K562 (cell line): ENCODE results near the gene MAPRE2. TPM values are rescaled to one million over a fixed set of nuclear protein-coding genes. Genes with fewer than 3 reads are reported as not detected.

Experiments
- ATAC-seq: fragments of 200-7000 bp; cut with Tn5 transposase; 3 replicates; pipeline ENCODE4 v1.9.1; 2020; ENCODE audit warnings: moderate library complexity
- BruUV-seq: library from RNA; stranded (reverse); fragments of 400-500 nt; replicated peaks from 2 replicates; lab custom pipeline; 2021; lab: Mats Ljungman, UMichigan
- CTCF ChIA-PET: fragments of 300-600 bp; formaldehyde crosslinking; extraction: SDS; loops from one replicate; lab custom pipeline; 2021; ENCODE audit warnings: low intra/inter-chr PET ratio; lab: Yijun Ruan, JAX
- POLR2A ChIA-PET: fragments of 300-600, 350-650 bp; sonication (Branson Sonifier 250); formaldehyde crosslinking; extraction: SDS; loops from one replicate; lab custom pipeline; 2021; ENCODE audit warnings: antibody characterized with exemption, inconsistent platforms; lab: Yijun Ruan, JAX
- DNase-seq, 4 experiments: peaks; one replicate each; pipeline versions ENCODE4 v3.0.0 to v3.0.0-alpha.2; 2011 to 2018; ENCODE audit warnings: low spot score in 3 of 4, mixed read lengths in 3 of 4; ENCODE audit errors: extremely low read depth in 1 of 4
- FAIRE-seq: peaks from 2 replicates; lab custom pipeline; 2011; peaks lifted over from hg19 to GRCh38; lab: Jason Lieb, UNC
- H2AFZ ChIP-seq: 2 replicates; pipeline ENCODE4 v1.6.0; 2011; ENCODE audit warnings: low read depth, low read length, control low read depth, inconsistent platforms
- H3K27ac ChIP-seq: fragments of 200-600 bp; 3 replicates; pipeline ENCODE4 v1.8.0; 2011; ENCODE audit warnings: low read depth, mild to moderate bottlenecking, control low read depth, inconsistent platforms, low read length, moderate library complexity, mixed read lengths; ENCODE audit errors: extremely low read depth
- H3K27me3 ChIP-seq, 2 experiments: fragments of 300-600 bp in 1 of 2; 2 replicates in 1 of 2; 3 replicates in 1 of 2; pipeline versions ENCODE4 v1.6.0 to v1.8.0; 2011; ENCODE audit warnings: inconsistent platforms in 2 of 2, low read length in 2 of 2, mild to moderate bottlenecking in 1 of 2, mixed read lengths in 1 of 2, moderate library complexity in 1 of 2; ENCODE audit not compliant: control insufficient read depth in 2 of 2, insufficient read depth in 2 of 2
- H3K36me3 ChIP-seq: fragments of 300-600 bp; 3 replicates; pipeline ENCODE4 v1.8.0; 2011; ENCODE audit warnings: mild to moderate bottlenecking, low read length, inconsistent platforms; ENCODE audit not compliant: control insufficient read depth, insufficient read depth
- H3K4me1 ChIP-seq, 2 experiments: fragments of 200-600 bp in 1 of 2; replicated peaks in 1 of 2; 2 replicates in 1 of 2; 3 replicates in 1 of 2; pipeline versions ENCODE4 v1.5.1 to v1.8.0; 2011; ENCODE audit warnings: inconsistent platforms in 2 of 2, low read length in 2 of 2, mild to moderate bottlenecking in 1 of 2, mixed read lengths in 1 of 2, moderate library complexity in 1 of 2; ENCODE audit not compliant: control insufficient read depth in 2 of 2, insufficient read depth in 2 of 2
- H3K4me2 ChIP-seq: 2 replicates; pipeline ENCODE4 v1.6.1; 2011; ENCODE audit warnings: low read length, control low read depth, inconsistent platforms, mixed read lengths; ENCODE audit not compliant: insufficient read depth
- H3K4me3 ChIP-seq: fragments of 200-600 bp; sonication (generic), shearing (Covaris generic); 2 replicates; pipeline ENCODE4 v1.5.1; 2016; ENCODE audit warnings: control low read depth, inconsistent platforms
- H3K79me2 ChIP-seq: fragments of 200-600 bp; 3 replicates; pipeline ENCODE4 v1.8.0; 2011; ENCODE audit warnings: low read length, inconsistent platforms; ENCODE audit not compliant: control insufficient read depth, insufficient read depth
- H3K9ac ChIP-seq, 2 experiments: 2 replicates each; pipeline versions ENCODE4 v1.6.0 to v1.6.1; 2011; ENCODE audit warnings: low read depth in 2 of 2, low read length in 2 of 2, control low read depth in 1 of 2, inconsistent platforms in 1 of 2, mild to moderate bottlenecking in 1 of 2, mixed read lengths in 1 of 2; ENCODE audit not compliant: insufficient read depth in 1 of 2
- H3K9me1 ChIP-seq: one replicate; pipeline ENCODE4 v1.6.0; 2011; ENCODE audit warnings: inconsistent platforms, mild to moderate bottlenecking, low read length, moderate library complexity; ENCODE audit not compliant: control insufficient read depth, insufficient read depth
- H3K9me3 ChIP-seq: replicated peaks from 2 replicates; pipeline ENCODE4 v1.5.1; 2011; ENCODE audit warnings: low read depth, low read length, inconsistent platforms; ENCODE audit not compliant: control insufficient read depth, insufficient read depth
- H4K20me1 ChIP-seq: replicated peaks from 2 replicates; pipeline ENCODE4 v1.6.1; 2011; ENCODE audit warnings: low read length, inconsistent platforms, mixed read lengths; ENCODE audit not compliant: control insufficient read depth, insufficient read depth
- ARHGAP35 ChIP-seq: fragments of 450-650 bp; IDR thresholded peaks from 2 replicates; pipeline ENCODE4 v1.6.1; 2018; ENCODE audit not compliant: partially characterized antibody
- FOXM1 ChIP-seq, 2 experiments: fragments of 450-650 bp in 1 of 2; sonication (generic) in 1 of 2; formaldehyde crosslinking in 1 of 2; IDR thresholded peaks; 2 replicates each; pipeline versions ENCODE4 v1.6.1 to v1.9.0; 2017 to 2022; ENCODE audit warnings: low read depth in 2 of 2, mild to moderate bottlenecking in 2 of 2, missing genetic modification reagents in 1 of 2, moderate library complexity in 1 of 2
- POLR2AphosphoS5 ChIP-seq: IDR thresholded peaks from 2 replicates; pipeline ENCODE4 v1.6.1; 2011; ENCODE audit warnings: mild to moderate bottlenecking, low read depth, low read length, moderate library complexity; ENCODE audit not compliant: control insufficient read depth, insufficient read depth
- SP2 ChIP-seq: IDR thresholded peaks from 2 replicates; pipeline ENCODE4 v1.6.1; 2011; ENCODE audit warnings: mild to moderate bottlenecking, low read depth, low read length, moderate library complexity; ENCODE audit not compliant: poor library complexity, severe bottlenecking; ENCODE audit errors: extremely low read depth
- ZC3H11A ChIP-seq: IDR thresholded peaks from 2 replicates; pipeline ENCODE4 v1.6.1; 2012; ENCODE audit warnings: low read depth, low read length, improper control_type of control experiment
- ZNF696 ChIP-seq: fragments of 250-450 bp; sonication (Bioruptor Pico); conservative IDR thresholded peaks from 2 replicates; pipeline ENCODE4 v1.4.0; 2020; ENCODE audit warnings: mild to moderate bottlenecking, moderate library complexity
- ZNF740 ChIP-seq, 3 experiments: fragments of 200-800 bp in 1 of 3; sonication (Bioruptor generic) in 1 of 3; sonication (generic) in 1 of 3; formaldehyde crosslinking in 1 of 3; IDR thresholded peaks; 2 replicates each; pipeline versions ENCODE4 v1.6.1 to v1.8.0; 2016 to 2022; ENCODE audit warnings: mild to moderate bottlenecking in 2 of 3, missing compliant biosample characterization in 2 of 3, missing genetic modification characterization in 2 of 3, missing genetic modification reagents in 1 of 3
- WGBS: fragments of 100-300 bp; shearing (Covaris generic); methylation state at CpG from one replicate; pipeline ENCODE4 v1.1.6; 2016; ENCODE audit warnings: low coverage, mixed read lengths; ENCODE audit not compliant: insufficient coverage; ENCODE audit errors: missing lambda C conversion rate; 5-methylcytosine and 5-hydroxymethylcytosine counted together
- in situ Hi-C: fragments of 300-500 bp; cut with MboI; formaldehyde crosslinking; loops from 4 replicates; pipeline ENCODE4 v1.15.0; 2018; ENCODE audit warnings: inconsistent platforms, mixed read lengths
- intact Hi-C: fragments of 100-400 bp; cut with micrococcal nuclease; formaldehyde crosslinking; loops from 2 replicates; pipeline ENCODE4 v1.14.2; 2022
- polyA plus RNA-seq, 8 experiments: library from polyadenylated mRNA; depleted of rRNA in 4 of 8; stranded (reverse) in 5 of 8; unstranded in 3 of 8; fragments of >200 nt; fragmentation: Nextera tagmentation in 2 of 8; fragmentation: Illumina TruSeq in 1 of 8; extraction: Ambion mirVana in 2 of 8; extraction: Trizol in 1 of 8; gene quantifications; 2 replicates each; pipeline versions ENCODE4 v1.2.1 to v1.2.3, GENCODE V29; 2011 to 2014; ENCODE audit warnings: inconsistent platforms in 1 of 8, missing spikeins in 1 of 8
- total RNA-seq, 7 experiments: library from RNA; depleted of rRNA in 6 of 7; stranded (reverse); fragments of >200 nt in 6 of 7; fragmentation: Illumina TruSeq in 2 of 7; extraction: Trizol in 2 of 7; gene quantifications; 2 replicates each; pipeline versions ENCODE4 v1.2.1 to v1.2.3, GENCODE V29; 2011 to 2021; ENCODE audit warnings: low replicate concordance in 1 of 7
- TF ChIP-seq, protein P1 (sequence below), 2 experiments: fragments of 450-650 bp; IDR thresholded peaks; 2 replicates each; pipeline ENCODE4 v1.6.1; 2016
- TF ChIP-seq, protein P2 (sequence below), 2 experiments: fragments of 450-650 bp in 1 of 2; sonication (generic) in 1 of 2; formaldehyde crosslinking in 1 of 2; IDR thresholded peaks; 2 replicates each; pipeline versions ENCODE4 v1.7.1 to v1.9.0; 2016 to 2022; ENCODE audit warnings: inconsistent platforms in 1 of 2, mild to moderate bottlenecking in 1 of 2, missing genetic modification reagents in 1 of 2

Gene MAPRE2
- total and polyA plus RNA-seq, 9 of the 15 experiments (the other 6 are each of a cell fraction or from before 2014, with no cell fraction given): 32.3 to 70.7 (median 40.7) TPM

DNA sequence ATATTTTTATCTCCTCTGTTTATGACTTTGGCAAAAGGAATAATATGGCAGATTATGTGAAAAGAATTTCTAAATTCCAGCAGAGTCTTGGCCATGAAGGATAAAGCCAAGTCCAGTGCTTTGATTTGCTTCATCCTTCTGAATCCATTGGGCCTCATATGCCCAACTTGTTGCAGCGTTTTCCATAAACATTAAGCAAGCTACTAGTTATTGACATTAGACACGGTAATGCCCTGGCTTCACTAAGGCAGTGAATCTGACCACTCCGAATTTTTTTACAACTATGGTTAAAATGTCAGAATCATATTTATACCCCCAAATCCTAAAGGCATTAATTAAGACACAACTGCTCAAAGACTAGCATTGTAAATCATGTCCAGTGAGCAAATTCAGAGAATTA, 79.8 kb downstream of the MAPRE2 start:
- peaks cover 24% of the 10 kb centered on the region for H3K79me2 ChIP-seq
- no peak for FAIRE-seq
- no peak for TF ChIP-seq ZC3H11A
- TF ChIP-seq, protein P1, sequence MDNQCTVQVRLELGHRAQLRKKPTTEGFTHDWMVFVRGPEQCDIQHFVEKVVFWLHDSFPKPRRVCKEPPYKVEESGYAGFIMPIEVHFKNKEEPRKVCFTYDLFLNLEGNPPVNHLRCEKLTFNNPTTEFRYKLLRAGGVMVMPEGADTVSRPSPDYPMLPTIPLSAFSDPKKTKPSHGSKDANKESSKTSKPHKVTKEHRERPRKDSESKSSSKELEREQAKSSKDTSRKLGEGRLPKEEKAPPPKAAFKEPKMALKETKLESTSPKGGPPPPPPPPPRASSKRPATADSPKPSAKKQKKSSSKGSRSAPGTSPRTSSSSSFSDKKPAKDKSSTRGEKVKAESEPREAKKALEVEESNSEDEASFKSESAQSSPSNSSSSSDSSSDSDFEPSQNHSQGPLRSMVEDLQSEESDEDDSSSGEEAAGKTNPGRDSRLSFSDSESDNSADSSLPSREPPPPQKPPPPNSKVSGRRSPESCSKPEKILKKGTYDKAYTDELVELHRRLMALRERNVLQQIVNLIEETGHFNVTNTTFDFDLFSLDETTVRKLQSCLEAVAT (IDR thresholded peaks at IDR 0.05): no peak
- TF ChIP-seq SP2: no peak
- no peak for TF ChIP-seq ARHGAP35
- TF ChIP-seq, protein P2, sequence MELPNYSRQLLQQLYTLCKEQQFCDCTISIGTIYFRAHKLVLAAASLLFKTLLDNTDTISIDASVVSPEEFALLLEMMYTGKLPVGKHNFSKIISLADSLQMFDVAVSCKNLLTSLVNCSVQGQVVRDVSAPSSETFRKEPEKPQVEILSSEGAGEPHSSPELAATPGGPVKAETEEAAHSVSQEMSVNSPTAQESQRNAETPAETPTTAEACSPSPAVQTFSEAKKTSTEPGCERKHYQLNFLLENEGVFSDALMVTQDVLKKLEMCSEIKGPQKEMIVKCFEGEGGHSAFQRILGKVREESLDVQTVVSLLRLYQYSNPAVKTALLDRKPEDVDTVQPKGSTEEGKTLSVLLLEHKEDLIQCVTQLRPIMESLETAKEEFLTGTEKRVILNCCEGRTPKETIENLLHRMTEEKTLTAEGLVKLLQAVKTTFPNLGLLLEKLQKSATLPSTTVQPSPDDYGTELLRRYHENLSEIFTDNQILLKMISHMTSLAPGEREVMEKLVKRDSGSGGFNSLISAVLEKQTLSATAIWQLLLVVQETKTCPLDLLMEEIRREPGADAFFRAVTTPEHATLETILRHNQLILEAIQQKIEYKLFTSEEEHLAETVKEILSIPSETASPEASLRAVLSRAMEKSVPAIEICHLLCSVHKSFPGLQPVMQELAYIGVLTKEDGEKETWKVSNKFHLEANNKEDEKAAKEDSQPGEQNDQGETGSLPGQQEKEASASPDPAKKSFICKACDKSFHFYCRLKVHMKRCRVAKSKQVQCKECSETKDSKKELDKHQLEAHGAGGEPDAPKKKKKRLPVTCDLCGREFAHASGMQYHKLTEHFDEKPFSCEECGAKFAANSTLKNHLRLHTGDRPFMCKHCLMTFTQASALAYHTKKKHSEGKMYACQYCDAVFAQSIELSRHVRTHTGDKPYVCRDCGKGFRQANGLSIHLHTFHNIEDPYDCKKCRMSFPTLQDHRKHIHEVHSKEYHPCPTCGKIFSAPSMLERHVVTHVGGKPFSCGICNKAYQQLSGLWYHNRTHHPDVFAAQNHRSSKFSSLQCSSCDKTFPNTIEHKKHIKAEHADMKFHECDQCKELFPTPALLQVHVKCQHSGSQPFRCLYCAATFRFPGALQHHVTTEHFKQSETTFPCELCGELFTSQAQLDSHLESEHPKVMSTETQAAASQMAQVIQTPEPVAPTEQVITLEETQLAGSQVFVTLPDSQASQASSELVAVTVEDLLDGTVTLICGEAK (IDR thresholded peaks at IDR 0.05): no peak
- TF ChIP-seq, protein P2 (CRISPR knock-in tag; IDR thresholded peaks at IDR 0.05): no peak
- no peak for TF ChIP-seq ZNF740 (CRISPR knock-in tag; IDR thresholded peaks at IDR 0.05)
- no peak for TF ChIP-seq ZNF740 (tag; IDR thresholded peaks at IDR 0.05)
- no peak for TF ChIP-seq FOXM1 (IDR thresholded peaks at IDR 0.05; ENCODE audit: low read depth)
- TF ChIP-seq FOXM1 (CRISPR knock-in tag; IDR thresholded peaks at IDR 0.05; ENCODE audit: low read depth): no peak
- TF ChIP-seq POLR2AphosphoS5: no peak
- TF ChIP-seq ZNF696: no peak

More for the DNA sequence above, 79.8 kb downstream of the MAPRE2 start:
- BruUV-seq: no TSS peak
- no peak for ATAC-seq
- ChIA-PET POLR2A (interaction anchor here (0.6 to 2.9 kb wide), 4 partner anchors 16 to 91 kb away, joined by 3 to 11 read pairs (median 3); no protein-coding TSS in a partner anchor), CTCF (no interaction called here)
- WGBS: 75% methylated on average over 3 of the region's 3 CpGs
- no peaks in the 10 kb centered on the region for H3K9me1 ChIP-seq
- no peaks in the 10 kb centered on the region; the same call in 2 of the 3 replicates for H3K36me3 ChIP-seq
- no peaks in the 10 kb centered on the region for H3K27me3 ChIP-seq
- no peak overlapping the region for H2AFZ ChIP-seq
- H3K4me3 ChIP-seq: no peak overlapping the region
- no peak overlapping the region for H3K4me2 ChIP-seq
- H3K9me3 ChIP-seq: peaks cover 2% of the 10 kb centered on the region; the same call in 1 of the 2 replicates
- peaks cover 3 to 25% of the 10 kb centered on the region in 2 experiments for H3K4me1 ChIP-seq
- no peak overlapping the region for H3K27ac ChIP-seq
- in situ Hi-C loops (no loop called here), intact Hi-C loops (no loop called here)
- DNase-seq: no peak
- H3K9ac ChIP-seq: no peak overlapping the region
- no peaks in the 10 kb centered on the region for H4K20me1 ChIP-seq
